Subcutaneous adipose tissue (tissue), 4 donors: ENCODE data around the gene MYO5A. TPM values are rescaled to one million over a fixed set of nuclear protein-coding genes. Genes with fewer than 3 reads are reported as not detected.

ENCODE experiments used
- total RNA-seq, 4 donors: library from RNA; depleted of rRNA; stranded (reverse); fragments of >200 nt; gene quantifications; one replicate each; pipeline ENCODE4 v1.1.0, GENCODE V29; 2016
- TF ChIP-seq, protein P1 (sequence below): fragments of 450-650 bp; IDR thresholded peaks from one replicate; pipeline ENCODE4 v1.5.1; 2016; ENCODE audit warnings: low read depth, mild to moderate bottlenecking, control low read depth, antibody characterized with exemption, moderate library complexity

MYO5A gene
- total RNA-seq, 4 donors from 2014 or later = 54.6 to 121 (median 99.4) TPM

DNA sequence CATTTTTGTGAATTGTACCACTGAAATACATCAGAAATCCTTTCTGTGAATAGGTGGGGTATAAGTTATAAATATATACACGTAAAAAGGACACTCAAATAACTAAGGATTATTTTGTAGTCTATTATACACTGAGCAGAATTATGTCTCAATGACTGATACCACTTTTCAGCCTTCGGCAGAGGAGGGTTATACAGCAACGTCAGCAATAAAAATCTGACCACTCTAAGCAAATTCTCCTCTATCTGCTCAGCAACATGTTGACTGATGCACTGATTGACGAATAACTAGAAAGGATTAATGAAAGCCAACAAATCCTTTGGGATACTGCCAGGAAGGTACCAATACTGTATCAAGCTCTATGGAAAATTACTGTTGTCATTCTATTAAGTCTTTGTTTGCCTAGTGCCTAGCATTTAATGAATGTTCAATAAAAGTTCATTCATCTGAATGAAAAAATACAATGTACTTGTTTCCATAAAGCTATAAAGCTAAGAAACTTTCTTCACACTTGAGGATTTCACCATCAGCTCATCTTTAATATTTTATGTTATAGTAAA, 34.9 kb upstream of the MYO5A start:
- TF ChIP-seq, protein P1, sequence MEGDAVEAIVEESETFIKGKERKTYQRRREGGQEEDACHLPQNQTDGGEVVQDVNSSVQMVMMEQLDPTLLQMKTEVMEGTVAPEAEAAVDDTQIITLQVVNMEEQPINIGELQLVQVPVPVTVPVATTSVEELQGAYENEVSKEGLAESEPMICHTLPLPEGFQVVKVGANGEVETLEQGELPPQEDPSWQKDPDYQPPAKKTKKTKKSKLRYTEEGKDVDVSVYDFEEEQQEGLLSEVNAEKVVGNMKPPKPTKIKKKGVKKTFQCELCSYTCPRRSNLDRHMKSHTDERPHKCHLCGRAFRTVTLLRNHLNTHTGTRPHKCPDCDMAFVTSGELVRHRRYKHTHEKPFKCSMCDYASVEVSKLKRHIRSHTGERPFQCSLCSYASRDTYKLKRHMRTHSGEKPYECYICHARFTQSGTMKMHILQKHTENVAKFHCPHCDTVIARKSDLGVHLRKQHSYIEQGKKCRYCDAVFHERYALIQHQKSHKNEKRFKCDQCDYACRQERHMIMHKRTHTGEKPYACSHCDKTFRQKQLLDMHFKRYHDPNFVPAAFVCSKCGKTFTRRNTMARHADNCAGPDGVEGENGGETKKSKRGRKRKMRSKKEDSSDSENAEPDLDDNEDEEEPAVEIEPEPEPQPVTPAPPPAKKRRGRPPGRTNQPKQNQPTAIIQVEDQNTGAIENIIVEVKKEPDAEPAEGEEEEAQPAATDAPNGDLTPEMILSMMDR = no peak

DNA sequence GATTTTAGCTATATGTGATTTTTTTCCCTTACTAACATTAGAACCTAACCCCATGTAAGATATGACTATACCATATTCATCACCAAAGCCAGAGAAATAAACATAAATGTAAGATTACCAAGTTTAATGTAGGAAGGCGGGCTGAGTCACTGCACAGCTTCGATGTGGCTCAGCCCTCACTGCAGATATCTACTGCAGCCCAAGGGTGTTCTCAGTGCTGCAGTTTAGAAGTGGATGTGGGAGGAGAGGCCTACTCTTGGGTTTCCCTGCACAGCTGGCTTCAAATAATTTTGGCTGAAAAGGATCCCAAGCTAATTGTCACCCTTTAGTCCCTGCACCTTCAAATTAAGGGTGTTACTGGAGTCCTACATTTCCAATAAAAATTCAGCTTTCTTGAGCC, 30.9 kb upstream of the MYO5A start:
- TF ChIP-seq, protein P1 = no peak

DNA sequence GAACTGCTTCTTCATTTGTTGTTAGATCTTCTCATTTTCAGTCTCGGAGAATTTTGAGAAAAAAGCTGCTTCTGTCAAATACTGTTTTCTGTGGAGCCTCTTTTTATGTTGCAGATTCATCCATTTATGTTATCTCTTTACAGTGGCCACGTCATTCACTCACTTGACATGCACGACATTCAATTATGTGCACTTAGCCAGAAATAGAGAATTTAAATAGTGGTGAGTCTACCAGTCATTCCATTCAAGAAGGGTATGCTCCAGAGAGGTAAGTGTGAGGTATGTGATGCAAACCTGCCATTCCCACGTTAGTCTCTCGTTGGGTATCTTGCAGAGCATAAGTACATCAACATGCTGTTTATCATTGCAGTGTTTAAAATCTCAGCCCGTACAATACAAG, 30.3 kb upstream of the MYO5A start:
- TF ChIP-seq, protein P1 = no peak

DNA sequence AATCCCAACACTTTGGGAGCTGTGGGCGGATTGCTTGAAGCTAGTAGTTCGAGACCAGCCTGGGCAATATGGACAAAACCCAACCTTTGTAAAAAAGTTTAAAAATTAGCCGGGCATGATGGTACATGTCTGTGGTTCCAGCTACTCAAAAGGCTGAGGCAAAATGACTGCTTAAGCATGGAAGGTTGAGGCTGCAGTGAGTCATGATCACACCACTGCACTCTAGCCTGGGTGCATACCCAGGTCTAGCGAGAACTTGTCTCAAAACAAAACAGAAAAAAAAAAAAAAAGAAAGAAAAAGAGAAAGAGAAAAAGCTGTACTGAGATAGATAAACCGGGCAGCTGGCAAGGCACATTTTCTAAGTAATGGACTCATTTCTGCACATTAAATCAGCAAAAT, 29.5 kb upstream of the MYO5A start:
- TF ChIP-seq, protein P1 = no peak

DNA sequence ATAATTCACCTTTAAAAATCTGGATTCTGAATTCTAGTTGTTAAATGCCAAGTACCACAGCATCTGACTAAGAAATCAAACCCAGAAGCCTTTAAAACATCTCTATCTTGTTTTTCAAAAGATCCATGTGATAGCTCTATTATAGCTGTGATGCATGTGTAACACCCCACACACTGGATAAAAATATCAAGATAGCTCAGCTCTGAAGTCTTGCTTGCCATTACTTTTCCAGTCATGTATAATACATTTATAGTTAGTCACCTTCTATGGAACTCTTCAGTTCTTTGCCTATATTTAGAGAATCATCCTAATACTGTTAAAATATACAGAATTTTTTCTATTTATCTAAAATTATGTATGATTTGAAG, 28.6 kb upstream of the MYO5A start:
- TF ChIP-seq, protein P1 = no peak

DNA sequence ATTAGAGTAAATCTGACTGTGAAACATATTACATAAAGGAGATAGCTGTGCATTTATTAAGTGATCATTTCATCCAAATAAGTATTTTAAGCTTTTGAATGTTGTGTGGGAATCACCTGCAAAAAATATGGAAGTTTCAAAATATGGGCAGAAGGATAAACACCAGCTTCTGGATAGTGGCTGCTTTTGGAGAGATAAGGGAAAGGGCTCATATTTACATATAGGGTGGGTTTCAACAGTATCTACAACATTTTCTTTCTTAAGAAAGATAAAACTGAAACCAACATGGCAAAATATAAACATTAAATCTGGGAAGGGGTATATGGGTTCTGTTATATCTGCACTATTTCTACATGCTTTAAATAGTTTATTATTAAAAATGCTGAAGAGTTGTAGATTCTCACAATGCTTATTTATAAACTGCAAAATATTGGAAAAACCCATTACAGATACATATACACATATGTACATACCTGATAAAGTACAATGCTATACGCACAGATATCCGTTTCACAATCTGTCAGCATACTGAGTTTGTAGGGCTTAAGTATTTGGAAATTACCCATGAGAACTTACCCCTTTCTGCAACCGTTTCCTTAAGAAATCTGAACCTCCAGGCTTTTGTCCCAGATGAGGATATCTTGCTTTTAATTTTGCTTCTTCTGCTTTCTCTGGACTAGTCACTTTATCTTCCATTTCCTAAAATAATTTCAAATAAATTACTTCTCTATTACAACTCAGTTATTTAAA, 28.0 kb upstream of the MYO5A start:
- TF ChIP-seq, protein P1 = no peak

DNA sequence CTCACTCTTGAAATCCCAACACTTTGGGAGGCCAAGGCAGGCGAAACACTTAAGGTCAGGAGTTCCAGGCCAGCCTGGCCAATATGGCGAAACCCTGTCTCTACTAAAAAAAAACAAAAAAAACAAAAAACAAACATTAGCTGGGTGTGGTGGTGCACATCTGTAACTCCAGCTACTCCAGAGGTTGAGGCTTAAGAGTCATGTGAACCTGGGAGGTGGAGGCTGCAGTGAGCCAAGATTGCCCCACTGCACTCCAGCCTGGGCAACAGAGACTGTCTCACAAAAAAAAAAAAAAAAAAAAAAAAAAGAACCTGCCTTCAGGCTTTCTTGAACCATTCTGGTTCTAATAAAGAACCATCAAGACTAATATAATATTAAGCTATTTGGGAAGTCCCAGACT, 23.6 kb upstream of the MYO5A start:
- TF ChIP-seq, protein P1 = no peak
